GM19099 (cell line): Measurements from ENCODE around the gene ZNF26.

ENCODE experiments used
- POLR2A ChIP-seq: IDR thresholded peaks from 3 replicates; pipeline ENCODE4 v1.6.1; 2011; ENCODE audit warnings: low read depth; ENCODE audit not compliant: insufficient read length; ENCODE audit errors: extremely low read depth

Gene ZNF26

DNA sequence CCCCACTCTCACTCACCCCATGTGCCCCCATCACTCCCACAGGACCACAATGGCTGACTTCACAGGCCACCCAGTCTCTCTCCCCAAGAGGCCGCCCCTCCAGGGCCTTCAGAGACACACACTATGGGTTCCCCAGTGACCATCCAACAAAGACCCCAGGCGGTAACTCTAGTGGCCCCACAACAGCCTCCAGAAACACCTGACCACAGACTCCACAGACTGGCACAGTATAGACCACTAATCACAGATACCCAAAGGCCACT, 33.1 kb upstream of the ZNF26 start:
- TF ChIP-seq POLR2A = no peak

DNA sequence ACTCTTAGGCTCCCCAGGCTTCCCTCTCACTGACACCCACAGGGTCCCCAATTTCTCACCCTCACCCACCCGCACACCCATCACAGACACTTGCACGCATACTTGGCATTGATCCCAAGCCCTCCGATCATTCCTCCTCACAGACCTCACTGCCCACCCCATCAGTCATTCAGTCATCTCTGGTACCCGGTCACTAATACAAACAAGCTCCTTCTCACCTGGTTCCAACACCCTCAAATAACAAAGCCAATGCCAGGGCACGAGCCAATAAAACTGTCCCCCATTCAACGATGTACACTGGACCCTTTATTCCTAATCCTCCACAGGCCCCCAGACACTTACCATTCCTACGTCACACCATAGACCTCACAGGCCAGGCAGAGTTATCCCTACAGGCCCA, 32.4 kb upstream of the ZNF26 start:
- no peak for TF ChIP-seq POLR2A

DNA sequence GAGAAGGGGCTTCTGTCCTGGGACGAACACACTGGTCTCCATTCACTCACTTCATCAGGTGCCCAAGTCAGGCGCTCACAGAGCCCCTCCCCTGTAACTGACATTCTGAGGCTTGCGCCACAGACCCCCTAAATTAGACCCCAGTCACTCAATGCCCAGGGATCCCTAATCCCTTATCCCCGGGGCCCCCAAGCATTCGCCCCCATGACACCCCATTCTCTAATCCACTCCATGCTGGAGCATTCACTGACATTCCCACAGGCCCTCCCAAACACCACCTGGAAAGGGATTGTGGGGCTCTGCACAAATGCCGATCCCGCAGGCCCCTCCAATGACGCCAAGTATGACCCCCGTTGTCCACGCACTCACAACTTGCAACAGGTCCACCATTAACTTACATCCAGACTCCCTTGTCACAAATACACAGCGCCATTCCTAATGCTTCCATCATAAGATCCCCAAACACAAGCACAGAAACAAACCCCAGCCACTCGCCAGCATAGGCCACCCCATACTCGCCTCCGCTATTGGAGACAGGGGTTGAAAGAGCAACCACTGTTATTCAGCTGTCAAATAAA, 31.6 kb upstream of the ZNF26 start:
- TF ChIP-seq POLR2A = no peak

DNA sequence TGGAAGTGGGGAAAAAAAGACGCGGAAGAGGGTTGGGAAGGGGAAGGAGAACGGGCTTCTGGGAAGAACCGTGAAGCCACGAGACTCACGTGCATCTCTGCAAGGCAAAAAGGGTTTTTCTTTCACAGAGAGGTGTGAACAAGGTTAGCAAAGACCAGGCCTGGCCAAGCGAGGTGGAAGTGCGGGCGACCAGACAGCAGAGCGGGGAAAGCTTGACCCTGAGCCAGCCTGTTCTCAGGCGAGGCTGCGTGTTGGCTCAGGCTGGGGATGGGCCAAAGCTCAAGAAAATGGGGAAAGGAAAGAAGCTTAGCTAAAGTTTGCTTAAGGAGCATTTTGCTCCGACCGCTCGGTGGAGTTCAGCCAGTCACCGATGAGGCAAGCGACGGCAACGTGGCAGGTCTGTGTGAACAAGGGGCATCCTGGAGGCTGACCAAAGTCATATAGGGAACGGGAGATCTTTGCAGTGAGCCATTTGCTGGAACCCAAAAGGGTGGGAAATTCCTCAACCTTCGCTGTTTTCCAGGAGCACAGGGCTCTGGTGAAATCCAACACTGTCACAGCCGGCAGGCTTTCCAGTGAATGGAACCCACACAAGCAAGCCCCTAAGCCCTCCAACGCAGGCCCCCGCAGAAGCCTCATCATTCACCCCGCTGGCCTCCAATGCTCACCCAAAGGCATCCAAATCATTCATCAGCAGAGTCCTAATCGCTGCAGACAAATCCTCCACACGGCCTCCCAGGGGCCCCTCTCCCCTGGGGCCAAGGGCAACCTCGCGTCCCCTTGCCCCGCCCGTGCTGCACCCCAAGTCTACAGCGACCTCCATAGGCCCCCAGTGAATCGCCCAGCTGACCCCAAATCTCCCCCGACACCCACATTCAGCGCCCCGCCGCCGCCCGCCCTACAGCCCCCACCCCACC, 30.8 kb upstream of the ZNF26 start:
- no peak for TF ChIP-seq POLR2A

DNA sequence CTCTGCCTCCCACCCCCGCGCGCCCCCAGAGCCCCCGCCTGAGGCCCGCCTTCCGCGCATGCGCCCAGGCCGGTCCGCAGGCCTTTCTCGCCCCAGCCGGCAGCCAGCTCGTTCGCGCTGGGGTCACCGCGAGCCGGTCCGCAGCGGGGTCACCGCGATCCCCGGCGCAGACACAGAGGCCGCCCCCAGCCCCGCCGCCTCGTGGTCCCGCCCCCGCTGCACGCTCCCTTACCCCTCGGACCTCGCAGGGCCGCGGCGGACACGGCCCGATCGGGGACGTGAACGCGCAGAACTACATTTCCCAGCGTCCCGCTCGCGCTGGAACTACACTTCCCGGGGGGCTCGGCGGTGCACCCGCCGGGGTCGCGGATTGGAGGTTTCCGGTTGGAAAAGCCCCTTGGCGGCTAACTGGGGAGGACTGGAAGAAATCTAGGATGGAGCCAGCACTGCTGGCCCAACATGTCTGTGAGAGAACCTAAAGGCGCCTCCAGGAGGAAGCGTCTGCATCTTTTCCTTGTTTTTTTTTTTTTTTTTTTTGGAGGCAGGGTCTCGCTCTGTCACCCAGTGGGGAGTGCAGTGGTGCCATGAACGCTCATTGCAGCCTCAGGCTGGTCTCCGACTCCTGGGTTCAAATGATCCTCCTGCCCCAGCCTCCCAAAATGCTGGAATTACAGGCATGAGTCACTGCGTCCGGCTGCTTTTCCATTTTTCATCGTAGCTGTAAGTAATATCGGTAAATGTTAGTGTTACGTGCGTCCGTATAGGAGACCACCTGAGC, 30.0 kb upstream of the ZNF26 start, which contains the start of gene ZNF605:
Gene ZNF605 (minus strand): TSS at position 296 of the 778 bp plus-strand sequence. CDS start 10,671 bp downstream, outside the sequence.
- peak; percentile 50 for TF ChIP-seq POLR2A

DNA sequence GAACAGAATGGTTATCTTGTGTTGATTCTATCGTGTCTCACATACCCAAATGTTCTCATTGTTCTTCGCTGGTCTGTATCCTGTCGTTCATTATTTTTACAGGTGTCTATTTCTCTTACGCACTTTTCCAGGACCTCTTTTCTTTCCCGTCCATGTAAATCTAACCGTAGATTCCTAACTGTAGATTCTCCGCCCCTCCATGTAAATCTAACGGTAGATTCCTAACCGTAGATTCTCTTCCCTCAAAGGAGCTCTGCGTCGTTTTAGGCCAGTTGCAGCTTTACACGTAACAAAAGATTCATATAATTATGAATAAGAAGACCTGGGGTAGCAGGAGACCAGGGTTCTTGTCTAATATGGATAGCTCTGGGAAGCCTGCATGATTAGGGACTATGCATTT, 20.4 kb upstream of the ZNF26 start:
- no peak for TF ChIP-seq POLR2A

DNA sequence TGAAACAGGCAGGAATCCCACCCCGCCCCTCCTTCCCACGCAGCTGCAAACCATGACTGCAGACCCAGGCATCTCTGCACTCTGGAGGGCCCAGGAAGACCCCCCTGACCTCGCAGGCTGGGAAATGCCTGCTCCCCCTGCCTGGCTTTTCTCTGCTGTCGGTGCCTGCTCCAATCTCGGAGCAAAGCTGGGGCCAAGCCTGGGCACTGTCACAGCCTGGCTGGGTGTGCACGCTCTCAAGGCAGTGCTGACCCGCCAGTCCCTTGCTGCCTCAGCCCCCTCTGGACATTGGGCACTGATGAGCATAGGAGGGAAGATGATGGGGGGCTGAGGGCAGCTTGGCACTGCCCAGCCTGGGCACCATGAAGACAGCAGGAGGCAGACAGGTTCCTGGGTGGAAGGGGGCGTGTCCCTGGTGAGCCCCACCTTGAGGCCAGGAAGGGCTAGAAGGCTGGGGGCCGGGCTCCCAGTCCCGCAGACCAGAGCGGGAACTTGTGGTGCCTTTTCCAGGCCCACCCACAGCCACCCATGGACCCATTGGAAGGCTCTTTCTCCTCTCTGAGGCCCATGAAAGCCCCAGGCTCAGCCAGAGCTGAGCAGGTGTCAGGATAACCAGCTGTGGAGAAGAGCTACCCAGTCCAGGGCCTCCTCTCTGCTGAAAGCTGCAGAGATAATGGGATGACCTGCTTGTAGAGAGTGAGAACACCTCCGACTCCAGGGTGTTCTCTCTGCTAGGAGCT, 19.3 kb upstream of the ZNF26 start:
- no peak for TF ChIP-seq POLR2A

DNA sequence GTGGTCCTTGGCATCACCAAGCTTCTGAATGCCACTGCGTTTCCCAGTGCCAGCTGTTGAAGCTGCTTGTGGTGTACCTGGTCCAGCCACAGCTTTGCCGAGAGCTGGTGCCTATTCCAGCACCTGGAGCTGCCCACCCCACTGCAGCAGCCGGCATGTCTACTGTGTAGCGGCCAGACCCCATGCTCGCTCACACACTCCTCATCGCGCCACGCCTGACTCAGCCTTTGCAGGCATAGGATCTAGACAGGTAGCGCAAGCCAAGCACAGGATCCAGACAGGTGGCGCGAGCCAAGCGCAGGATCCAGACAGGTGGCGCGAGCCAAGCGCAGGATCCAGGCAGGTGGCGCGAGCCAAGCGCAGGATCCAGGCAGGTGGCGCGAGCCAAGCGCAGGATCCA, 18.4 kb upstream of the ZNF26 start:
- no peak for TF ChIP-seq POLR2A

DNA sequence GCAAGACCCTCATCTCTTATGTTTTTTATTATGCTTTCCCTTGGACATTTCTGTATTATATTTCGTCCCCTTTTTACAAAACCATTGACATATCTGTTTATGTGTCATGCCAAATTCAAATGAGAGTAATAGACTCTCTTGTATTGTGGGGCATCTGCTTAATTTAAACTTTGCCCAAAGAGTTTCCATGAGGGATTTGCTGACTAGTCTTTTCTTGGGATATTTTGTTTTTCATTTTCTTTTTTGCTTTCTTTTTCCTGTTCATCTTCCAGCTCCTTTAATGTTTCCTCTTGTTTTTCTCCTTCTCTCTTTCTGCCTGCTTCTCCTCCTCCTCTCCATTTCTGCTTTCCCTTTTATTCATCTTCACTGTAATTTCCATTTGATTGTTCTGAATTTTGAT, 13.8 kb upstream of the ZNF26 start:
- TF ChIP-seq POLR2A = no peak

DNA sequence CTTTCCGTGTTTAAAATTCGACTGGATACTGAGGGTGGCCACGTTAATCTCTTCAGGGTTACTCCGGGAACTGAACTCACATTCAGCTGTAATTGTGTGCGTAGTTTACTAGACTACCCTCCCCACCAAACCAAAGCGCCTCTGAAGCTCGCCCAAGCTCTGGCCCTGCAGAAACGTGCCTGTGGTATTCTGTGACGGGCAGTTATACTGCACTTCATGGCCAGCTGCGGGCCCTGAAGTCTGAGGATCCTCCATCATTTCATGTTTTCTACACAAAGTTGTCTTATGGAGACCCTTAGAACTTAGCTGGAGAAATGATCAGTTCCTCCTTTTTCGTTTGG, 688 bp downstream of the ZNF26 start:
- no peak for TF ChIP-seq POLR2A

DNA sequence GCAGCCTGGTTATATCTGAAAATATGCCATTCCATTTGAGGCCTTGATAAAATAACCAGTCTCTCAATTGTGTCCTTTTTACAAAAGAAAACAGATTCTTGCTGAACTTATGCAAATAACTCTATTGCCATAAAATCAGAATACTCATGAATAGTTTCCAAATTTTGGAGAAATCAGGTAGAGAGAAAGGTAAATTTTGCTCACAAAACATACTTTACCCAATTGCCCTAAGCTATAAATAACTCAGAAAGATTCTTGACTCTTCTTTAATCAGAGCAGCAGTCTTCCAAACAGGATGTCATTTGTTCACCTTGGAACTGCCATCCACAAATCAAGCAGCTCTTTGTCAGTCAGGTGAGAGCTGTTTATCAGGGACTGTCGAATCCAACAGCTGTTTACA, 12.6 kb downstream of the ZNF26 start:
- no peak for TF ChIP-seq POLR2A

DNA sequence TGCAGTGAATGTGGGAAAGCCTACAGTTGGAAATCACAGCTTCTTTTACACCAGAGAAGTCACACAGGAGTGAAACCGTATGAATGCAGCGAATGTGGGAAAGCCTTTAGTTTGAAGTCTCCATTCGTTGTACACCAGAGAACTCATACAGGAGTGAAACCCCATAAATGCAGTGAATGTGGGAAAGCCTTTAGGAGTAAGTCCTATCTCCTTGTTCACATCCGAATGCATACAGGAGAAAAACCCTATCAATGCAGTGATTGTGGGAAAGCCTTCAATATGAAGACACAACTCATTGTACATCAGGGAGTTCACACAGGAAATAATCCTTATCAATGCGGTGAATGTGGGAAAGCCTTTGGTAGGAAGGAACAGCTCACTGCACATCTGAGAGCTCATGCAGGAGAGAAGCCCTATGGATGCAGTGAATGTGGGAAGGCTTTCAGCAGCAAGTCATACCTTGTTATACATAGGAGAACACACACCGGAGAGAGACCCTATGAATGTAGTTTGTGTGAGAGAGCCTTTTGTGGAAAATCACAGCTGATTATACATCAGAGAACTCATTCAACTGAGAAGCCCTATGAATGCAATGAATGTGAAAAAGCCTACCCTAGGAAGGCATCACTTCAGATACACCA, 24.6 kb downstream of the ZNF26 start:
- TF ChIP-seq POLR2A = no peak

DNA sequence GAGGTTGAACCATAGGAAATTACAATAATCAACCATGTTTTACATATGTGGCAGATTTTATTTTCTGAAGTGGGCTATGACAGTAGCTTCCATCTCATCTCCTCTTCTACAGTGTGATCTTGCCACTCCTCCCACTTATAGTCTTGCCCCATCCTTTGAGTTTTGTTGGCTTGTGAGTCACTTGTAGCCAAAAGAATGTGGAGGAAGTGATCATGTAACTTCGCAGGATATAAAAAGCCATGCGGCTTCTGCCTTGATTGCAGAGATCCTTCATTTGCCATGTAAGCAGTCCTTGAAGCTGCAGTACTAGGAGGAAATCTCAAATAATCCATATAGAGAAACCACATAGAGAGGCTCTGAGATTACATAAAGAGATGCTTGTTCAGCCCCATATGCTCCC, 37.4 kb downstream of the ZNF26 start:
- no peak for TF ChIP-seq POLR2A

DNA sequence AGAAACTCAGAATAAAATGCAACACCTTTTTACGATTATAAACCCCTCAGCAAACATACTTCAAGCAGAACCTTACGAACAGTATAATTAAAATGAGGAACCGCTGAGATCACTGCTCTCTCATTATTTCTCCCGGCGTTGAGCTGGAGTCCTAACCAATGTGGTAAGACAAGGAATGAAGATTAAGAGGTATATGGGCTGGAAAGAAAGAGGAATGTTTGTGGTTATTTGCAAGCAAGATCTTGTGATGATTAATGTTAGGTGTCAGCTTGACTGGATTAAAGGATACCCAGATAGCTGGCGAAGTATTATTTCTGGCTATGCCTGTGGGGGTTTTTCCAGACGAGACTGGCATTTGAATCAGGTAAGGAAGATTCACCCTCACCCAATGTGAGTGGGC, 40.8 kb downstream of the ZNF26 start:
- TF ChIP-seq POLR2A = no peak
